ENCODE measurements around the gene AHCYL2. TPM values are rescaled to one million over a fixed set of nuclear protein-coding genes. Genes with fewer than 3 reads are reported as not detected.

AHCYL2 gene
- total RNA-seq, 1 experiment from 2014 or later = 25.6 TPM

- no peak for TF ChIP-seq NFATC4 (CRISPR knock-in tag; IDR thresholded peaks at IDR 0.05)
- TF ChIP-seq ZNF281 (CRISPR knock-in tag; IDR thresholded peaks at IDR 0.05) = no peak
- no peak for TF ChIP-seq ESRRA (CRISPR knock-in tag; IDR thresholded peaks at IDR 0.05; ENCODE audit: borderline replicate concordance)
- no peak for TF ChIP-seq PRRX2 (CRISPR knock-in tag; IDR thresholded peaks at IDR 0.05)
- TF ChIP-seq HMGA2 (CRISPR knock-in tag; IDR thresholded peaks at IDR 0.05) = no peak
- TF ChIP-seq ZNF263 (CRISPR knock-in tag; IDR thresholded peaks at IDR 0.05; ENCODE audit: low read depth) = no peak
These were observed 15.5 kb upstream of the AHCYL2 start (continued) for GRCh38 chr7:129209067-129209926.

- DNase-seq (ENCODE audit: low spot score) (peak; percentile 91), ATAC-seq (peak; percentile 90)
- TF ChIP-seq CTCF (IDR thresholded peaks at IDR 0.05) = peak; percentile 84
- no peak for TF ChIP-seq PRRX2 (CRISPR knock-in tag; IDR thresholded peaks at IDR 0.05)
- TF ChIP-seq, protein P1, sequence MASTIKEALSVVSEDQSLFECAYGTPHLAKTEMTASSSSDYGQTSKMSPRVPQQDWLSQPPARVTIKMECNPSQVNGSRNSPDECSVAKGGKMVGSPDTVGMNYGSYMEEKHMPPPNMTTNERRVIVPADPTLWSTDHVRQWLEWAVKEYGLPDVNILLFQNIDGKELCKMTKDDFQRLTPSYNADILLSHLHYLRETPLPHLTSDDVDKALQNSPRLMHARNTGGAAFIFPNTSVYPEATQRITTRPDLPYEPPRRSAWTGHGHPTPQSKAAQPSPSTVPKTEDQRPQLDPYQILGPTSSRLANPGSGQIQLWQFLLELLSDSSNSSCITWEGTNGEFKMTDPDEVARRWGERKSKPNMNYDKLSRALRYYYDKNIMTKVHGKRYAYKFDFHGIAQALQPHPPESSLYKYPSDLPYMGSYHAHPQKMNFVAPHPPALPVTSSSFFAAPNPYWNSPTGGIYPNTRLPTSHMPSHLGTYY (CRISPR knock-in tag; IDR thresholded peaks at IDR 0.05) = no peak
- no peak for TF ChIP-seq KAT7 (CRISPR knock-in tag; IDR thresholded peaks at IDR 0.05; ENCODE audit: borderline replicate concordance)
- TF ChIP-seq, protein P2, sequence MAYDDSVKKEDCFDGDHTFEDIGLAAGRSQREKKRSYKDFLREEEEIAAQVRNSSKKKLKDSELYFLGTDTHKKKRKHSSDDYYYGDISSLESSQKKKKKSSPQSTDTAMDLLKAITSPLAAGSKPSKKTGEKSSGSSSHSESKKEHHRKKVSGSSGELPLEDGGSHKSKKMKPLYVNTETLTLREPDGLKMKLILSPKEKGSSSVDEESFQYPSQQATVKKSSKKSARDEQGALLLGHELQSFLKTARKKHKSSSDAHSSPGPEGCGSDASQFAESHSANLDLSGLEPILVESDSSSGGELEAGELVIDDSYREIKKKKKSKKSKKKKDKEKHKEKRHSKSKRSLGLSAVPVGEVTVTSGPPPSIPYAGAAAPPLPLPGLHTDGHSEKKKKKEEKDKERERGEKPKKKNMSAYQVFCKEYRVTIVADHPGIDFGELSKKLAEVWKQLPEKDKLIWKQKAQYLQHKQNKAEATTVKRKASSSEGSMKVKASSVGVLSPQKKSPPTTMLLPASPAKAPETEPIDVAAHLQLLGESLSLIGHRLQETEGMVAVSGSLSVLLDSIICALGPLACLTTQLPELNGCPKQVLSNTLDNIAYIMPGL (CRISPR knock-in tag; IDR thresholded peaks at IDR 0.05) = 0 out of 2 replicates have a peak, but pooled peaks have one; percentile 21
- TF ChIP-seq CREB1 (CRISPR knock-in tag; IDR thresholded peaks at IDR 0.05) = no peak
- TF ChIP-seq NR2C2 (CRISPR knock-in tag; IDR thresholded peaks at IDR 0.05) = no peak
- TF ChIP-seq, protein P3, sequence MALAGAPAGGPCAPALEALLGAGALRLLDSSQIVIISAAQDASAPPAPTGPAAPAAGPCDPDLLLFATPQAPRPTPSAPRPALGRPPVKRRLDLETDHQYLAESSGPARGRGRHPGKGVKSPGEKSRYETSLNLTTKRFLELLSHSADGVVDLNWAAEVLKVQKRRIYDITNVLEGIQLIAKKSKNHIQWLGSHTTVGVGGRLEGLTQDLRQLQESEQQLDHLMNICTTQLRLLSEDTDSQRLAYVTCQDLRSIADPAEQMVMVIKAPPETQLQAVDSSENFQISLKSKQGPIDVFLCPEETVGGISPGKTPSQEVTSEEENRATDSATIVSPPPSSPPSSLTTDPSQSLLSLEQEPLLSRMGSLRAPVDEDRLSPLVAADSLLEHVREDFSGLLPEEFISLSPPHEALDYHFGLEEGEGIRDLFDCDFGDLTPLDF (CRISPR knock-in tag; IDR thresholded peaks at IDR 0.05) = no peak
- TF ChIP-seq, protein P4, sequence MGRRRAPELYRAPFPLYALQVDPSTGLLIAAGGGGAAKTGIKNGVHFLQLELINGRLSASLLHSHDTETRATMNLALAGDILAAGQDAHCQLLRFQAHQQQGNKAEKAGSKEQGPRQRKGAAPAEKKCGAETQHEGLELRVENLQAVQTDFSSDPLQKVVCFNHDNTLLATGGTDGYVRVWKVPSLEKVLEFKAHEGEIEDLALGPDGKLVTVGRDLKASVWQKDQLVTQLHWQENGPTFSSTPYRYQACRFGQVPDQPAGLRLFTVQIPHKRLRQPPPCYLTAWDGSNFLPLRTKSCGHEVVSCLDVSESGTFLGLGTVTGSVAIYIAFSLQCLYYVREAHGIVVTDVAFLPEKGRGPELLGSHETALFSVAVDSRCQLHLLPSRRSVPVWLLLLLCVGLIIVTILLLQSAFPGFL (CRISPR knock-in tag; IDR thresholded peaks at IDR 0.05; ENCODE audit: borderline replicate concordance) = no peak
- TF ChIP-seq ESRRA (CRISPR knock-in tag; IDR thresholded peaks at IDR 0.05; ENCODE audit: borderline replicate concordance) = no peak
- POLR2A ChIA-PET = no interaction called here
- Mint-ChIP-seq H3K4me1 (0 out of 2 replicates have a peak, but pooled peaks cover 5% of the 10 kb centered on the region), H3K36me3 (peaks cover 38% of the 10 kb centered on the region), H3K9me3 (no peaks in the 10 kb centered on the region), H3K27me3 (ENCODE audit: low read depth) (no peaks in the 10 kb centered on the region), H3K4me3 (no peak overlapping the region), H3K27ac (no peak overlapping the region; the same call in 1 of the 2 replicates)
- CTCF ChIA-PET = interaction anchor here (0.5 to 4.0 kb wide), 29 partner anchors 8 to 301 kb away, joined by 3 to 56 read pairs (median 4); partner anchors contain the start of genes SMO, STRIP2 and TSPAN33
These were observed 14.4 kb upstream of the AHCYL2 start for GRCh38 chr7:129210256-129210988.
